8988T (cell line): ENCODE results near the gene CNFN.
A peak's percentile ranks its signal among the peaks of the same experiment; 100 is the strongest.

Source experiments
- DNase-seq: peaks from one replicate; pipeline ENCODE4 v3.0.0; 2011

CNFN gene, protein sequence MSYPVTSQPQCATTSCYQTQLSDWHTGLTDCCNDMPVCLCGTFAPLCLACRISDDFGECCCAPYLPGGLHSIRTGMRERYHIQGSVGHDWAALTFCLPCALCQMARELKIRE

GRCh38 chr19:42389899-42390298 is at the start of gene CNFN:
CNFN (minus strand) TSS chr19:42390297; CDS start chr19:42389037, 1,260 bp downstream.
- DNase-seq, result no peak

DNA sequence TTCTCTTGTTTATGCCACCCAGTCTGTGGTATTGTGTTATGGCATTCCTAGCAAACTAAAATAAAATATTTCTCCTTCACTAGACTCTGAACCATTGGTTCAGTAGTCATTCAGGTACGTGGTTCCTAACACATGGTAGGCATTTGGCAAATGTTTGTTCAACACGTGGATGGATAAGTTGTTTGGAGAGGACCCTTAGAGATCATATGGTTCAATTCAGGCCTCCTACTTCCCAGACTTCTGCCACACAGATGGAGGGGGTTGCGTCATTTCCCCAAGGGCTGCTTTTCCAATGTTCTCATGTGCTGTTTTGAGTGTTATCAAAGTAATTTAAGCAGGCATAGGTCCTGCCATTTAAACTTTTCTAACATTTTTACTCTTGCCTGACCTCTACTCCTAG is 45.9 kb upstream of the CNFN start:
- DNase-seq, result no peak

DNA sequence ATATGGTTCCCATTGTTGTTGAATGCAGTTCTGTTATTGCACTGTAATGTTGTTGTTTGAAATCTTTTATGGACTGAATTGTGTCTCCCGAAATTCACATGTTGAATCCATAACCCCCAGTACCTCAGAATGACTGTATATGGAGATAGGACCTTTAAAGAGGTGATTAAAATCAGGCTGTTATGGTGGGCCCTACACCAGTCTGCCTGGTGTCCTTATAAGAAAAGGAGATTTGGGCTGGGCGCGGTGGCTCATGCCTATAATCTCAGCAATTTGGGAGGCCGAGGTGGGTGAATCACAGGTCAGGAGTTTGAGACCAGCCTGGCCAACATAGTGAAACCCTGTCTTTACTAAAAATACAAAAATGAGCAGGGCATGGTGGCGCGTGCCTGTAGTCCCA is 45.2 kb upstream of the CNFN start:
- DNase-seq, result no peak

- no peak for DNase-seq
Measured at GRCh38 chr19:42433503-42434260, 43.6 kb upstream of the CNFN start.

GRCh38 chr19:42431486-42431885 is 41.4 kb upstream of the CNFN start:
- DNase-seq, result no peak

DNA sequence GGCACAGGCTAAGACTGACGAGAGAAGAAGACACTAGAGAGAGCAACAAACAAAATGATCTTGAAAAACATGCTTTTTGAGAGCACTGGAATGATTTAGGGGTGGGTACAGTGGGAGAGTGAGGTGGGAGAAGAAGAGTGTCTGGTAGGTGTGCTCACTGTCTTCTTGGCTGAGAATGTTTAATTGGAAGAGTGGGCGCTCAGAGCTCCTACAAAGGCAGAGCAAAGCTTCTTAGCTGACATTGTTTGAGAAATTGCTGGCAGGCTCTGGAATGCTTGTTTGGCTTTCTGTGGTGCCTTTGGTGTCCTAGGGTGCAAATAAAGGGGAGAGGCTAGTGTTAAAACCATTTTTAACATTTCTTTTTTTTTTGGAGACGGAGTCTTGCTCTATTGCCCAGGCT is 38.6 kb upstream of the CNFN start:
- no peak for DNase-seq

DNA sequence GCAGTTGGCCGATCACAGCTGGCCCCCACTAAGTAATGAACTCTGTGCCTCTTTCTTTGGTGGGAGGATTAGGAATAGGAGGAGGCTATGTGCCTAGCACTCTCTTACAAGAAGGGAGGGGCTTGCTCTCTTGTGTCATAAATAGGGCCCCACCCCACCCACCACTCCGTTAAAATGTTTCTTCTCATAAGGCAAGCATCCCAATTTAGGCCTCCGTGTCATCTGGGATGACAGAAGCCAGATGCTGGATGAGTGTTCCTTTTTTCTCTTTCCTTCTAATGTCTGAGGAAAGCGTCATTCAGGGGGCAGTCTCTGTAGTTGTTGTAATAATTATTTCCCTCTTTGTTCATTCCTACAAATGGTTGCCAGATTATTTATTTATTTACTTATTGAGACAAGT is 37.2 kb upstream of the CNFN start, which contains the start of gene LIPE:
TSS of gene LIPE (minus strand) at position 76 of the 400 bp plus-strand sequence. CDS start 239 bp downstream, outside the sequence.
- DNase-seq, result no peak

GRCh38 chr19:42426643-42427042 is 36.5 kb upstream of the CNFN start:
- DNase-seq, result no peak

DNA sequence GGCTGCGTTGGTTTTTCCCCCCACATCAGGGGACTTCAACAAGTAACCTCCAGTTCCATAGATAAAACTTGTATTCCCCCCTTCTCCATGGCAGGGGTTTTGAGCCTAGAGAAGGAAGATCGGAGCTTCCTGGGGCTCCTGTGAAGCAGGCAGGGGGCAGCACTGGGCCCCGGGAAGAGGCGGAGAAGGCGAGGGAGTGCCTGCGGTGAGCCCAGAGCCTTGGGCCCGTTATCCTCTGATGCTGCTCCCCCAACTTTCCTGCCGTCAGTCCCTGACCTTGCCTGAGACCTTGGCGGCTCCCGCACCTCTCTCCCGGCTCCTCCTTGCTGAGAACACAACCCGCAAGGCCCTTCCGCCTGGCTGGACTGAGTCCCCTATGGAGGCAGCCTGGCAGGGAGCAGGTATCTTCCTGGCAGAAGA is 34.6 kb upstream of the CNFN start:
- no peak for DNase-seq

DNA sequence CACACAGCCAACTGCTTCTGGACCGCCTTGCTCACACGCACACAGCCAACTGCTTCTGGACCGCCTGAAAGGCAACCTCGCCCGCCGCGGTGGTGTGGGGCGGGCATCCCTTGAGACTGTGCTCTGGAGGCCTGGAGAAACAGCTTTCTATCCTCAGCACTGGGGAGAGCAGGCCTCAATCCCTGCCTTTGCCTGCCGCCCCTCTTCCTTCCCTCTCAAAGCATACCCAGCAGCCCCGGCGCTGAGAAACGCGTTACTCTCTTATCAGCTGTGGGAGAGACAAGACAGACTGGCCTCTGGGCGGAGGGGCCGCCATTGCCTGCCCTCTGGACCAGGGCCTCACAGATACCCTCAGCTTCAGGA is 34.2 kb upstream of the CNFN start:
- no peak for DNase-seq

GRCh38 chr19:42423462-42424344 is 33.6 kb upstream of the CNFN start:
- DNase-seq, result peak; percentile 70

GRCh38 chr19:42422901-42423461 is 32.9 kb upstream of the CNFN start:
- DNase-seq, result no peak

GRCh38 chr19:42422092-42422900 is 32.2 kb upstream of the CNFN start:
- DNase-seq, result no peak

GRCh38 chr19:42421591-42422031 is 31.5 kb upstream of the CNFN start:
- DNase-seq, result no peak

DNA sequence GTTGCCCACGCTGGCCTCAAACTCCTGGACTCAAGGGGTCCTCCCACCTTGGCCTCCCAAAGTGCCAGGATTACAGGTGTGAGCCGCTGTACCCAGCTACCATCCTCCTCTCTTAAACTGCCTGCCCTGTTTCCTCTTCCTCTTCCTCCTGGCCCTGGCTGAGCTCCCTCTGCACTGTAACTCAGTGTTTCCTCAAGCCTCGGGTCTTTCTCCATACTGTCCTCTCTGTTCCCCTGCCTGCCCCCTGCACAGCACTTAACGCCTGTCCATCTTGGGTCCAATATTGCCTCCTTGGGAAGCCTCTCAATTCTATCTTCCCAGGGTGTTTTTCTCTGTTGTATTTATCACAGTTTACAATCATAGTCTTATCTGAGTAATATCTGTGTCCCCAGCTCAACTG is 31.0 kb upstream of the CNFN start:
- no peak for DNase-seq

DNA sequence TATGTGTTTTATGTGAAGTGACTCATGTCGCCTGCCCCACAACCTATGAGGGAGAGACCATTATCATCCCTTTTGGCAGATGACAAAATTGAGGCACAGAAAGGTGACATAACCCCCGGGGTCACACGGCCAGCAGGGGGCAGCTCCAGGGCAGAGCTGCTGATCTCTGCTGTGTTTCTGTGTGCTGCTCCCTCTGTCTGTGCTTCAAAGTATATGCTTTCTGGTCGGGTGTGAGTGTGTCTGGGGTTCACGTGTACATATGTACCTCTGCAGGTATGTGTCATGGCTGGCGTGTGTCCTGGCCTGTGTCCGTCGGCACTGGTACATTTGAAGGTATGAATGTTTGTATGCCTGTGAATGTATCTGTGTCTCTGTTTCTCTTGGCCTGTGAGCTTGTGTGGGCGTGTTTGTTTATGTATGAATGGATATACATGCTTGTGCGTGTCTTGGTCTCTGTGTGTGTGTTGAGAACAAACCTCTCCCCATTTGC is 30.0 kb upstream of the CNFN start:
- DNase-seq, result peak; percentile 87

DNA sequence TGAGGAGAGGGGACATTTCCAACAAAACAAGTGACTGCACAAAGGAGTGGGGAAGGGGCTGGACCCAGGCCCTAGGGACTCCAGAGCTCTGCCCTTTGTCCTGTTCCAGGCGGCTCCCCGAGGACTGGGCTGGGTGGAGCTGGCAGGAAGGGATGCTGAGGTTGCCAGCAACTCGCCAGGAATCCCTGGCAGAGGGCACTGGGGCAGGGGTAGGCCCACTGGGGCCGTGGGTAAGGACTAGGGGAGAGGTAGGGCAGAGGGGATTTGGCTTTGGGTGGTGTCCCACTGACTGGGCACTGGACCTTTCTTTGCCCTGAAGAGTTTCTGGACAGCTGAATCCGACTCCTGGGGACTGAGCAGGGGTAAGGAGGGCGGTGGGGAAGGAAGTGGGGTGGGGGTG is 29.2 kb upstream of the CNFN start:
- no peak for DNase-seq

GRCh38 chr19:42412661-42413076 is 22.6 kb upstream of the CNFN start:
- DNase-seq, result no peak

DNA sequence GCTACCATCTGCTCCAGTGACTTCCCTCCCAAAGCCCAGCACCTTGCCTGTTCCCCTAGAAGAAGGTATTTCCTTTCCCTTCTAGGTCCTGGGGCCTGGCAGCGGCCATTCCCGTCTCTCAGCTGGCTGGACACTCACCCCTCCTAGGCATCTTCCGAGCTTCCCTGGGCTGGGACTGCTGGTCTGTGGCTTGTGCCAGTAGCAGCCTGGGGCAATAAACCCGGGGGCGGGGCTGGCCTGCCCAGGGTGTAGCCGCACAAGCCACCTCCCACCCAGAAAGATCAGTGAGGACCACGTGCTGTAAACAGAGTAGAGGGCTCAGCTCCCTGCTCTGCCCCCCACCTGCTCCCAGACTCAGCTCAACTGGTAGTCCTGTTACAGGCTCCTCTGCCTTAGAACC is 22.1 kb upstream of the CNFN start:
- DNase-seq, result no peak

DNA sequence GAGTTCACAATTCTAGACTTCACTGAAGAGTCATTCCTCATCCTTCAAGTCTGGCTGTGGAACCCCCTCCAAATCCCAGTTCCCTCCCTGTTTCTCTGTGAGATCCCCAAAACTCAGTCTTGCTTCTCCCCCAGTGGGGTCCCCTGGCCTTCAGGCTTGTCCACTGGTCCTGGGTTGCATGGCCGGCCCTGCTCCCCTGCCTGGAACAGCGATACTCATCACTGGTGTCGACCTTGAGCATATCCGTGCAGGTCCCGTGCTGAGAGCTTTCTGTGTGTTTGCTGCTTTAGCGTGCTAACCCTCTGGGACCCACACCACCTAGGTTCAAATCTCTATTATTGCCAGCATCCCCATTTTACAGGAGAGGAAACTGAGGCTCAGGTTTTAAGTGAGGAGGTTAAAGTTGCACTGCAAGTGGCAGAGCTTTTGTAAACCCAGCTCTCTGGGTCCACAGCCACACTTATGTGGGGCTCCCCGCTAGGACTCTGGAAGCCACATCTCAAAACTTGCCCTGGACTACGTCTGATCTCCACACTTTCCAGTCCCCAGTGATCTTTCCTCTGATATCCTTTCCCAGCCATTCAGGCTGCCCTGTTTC is 21.6 kb upstream of the CNFN start:
- DNase-seq, result no peak

GRCh38 chr19:42410371-42410770 is 20.3 kb upstream of the CNFN start:
- DNase-seq, result no peak

- no peak for DNase-seq
Measured at GRCh38 chr19:42409477-42409876, 19.4 kb upstream of the CNFN start.
